SK-N-MC (cell line): ENCODE results near the gene C6orf118.

Source experiments
- EZH2 ChIP-seq: fragments of 200-600 bp; sonication (generic); IDR thresholded peaks from one replicate; pipeline ENCODE4 v1.6.1; 2017; ENCODE audit warnings: antibody characterized with exemption
- FOXP2 ChIP-seq: optimal IDR thresholded peaks from 2 replicates; pipeline ENCODE3; 2011; ENCODE audit warnings: mild to moderate bottlenecking, moderate library complexity; ENCODE audit not compliant: insufficient read depth; ENCODE audit errors: extremely low read length, control extremely low read depth
- POLR2AphosphoS5 ChIP-seq: IDR thresholded peaks from 2 replicates; pipeline ENCODE4 v1.6.1; 2012; ENCODE audit warnings: mild to moderate bottlenecking, low read depth, low read length, borderline replicate concordance

DNA sequence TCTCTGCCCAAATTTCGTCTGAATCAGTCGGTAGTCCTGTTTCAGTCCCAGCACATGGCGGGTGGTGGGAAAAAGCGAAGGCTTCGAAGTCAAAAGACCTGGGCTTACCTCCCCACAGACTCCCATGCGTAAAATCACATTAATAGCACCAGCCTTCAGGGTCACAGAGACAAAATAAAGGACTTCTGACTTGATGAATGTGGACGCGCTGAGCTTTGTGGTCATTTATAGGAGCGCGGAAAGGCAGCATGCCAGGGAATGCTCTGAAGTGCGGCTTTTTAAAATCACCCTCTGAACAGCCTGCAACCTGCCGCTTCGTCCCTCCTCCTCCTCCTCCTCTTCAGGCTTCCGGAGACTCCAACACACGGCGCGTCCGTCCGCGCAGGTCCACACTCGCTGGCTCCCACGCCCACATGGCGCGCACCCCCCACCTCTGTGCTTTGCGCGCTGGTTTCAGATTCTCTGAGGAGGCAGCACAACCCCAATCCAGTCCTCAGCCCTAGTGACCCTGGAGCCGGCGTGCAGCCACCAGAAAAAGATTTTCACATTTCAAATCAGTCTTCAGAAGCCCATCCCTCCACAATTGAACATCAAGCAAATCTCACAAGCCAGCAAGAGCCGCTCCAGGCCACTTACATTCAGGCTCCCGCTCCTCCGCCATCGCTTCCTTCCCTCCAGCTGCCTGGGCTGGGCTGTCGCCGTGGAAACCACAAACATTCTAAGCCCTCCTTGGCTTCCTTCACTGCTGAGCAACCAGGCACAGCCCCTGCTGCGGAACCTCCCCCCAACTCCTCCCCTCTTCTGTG is at the start of gene C6orf118:
- no peak for TF ChIP-seq EZH2
- no peak for TF ChIP-seq POLR2AphosphoS5
- no peak for TF ChIP-seq FOXP2
